NCI-H748 (cell line): ENCODE measurements around the gene BLTP1.

Experiments used
- DNase-seq: peaks from one replicate; lab custom pipeline; 2025; ENCODE audit not compliant: unreplicated experiment; lab: John Stamatoyannopoulos, UW

The BLTP1 gene

GRCh38 chr4:122151982-122152710 lies at the start of gene BLTP1:
Gene BLTP1 (plus strand): TSS chr4:122152331. CDS start chr4:122170648, 18,317 bp downstream.
- peak; percentile 88 for DNase-seq

GRCh38 chr4:122104184-122104583 lies 47.9 kb upstream of the BLTP1 start:
- no peak for DNase-seq

- DNase-seq = no peak
Observed at GRCh38 chr4:122107680-122108079, 44.5 kb upstream of the BLTP1 start.

- peak; percentile 52 for DNase-seq
Observed at GRCh38 chr4:122110304-122110703, 41.8 kb upstream of the BLTP1 start.

- no peak for DNase-seq
Observed at GRCh38 chr4:122117743-122118142, 34.4 kb upstream of the BLTP1 start.

- no peak for DNase-seq
Observed at GRCh38 chr4:122118243-122118642, 33.9 kb upstream of the BLTP1 start.

- DNase-seq = no peak
Observed at GRCh38 chr4:122119739-122120138, 32.4 kb upstream of the BLTP1 start.

GRCh38 chr4:122121593-122121992 lies 30.5 kb upstream of the BLTP1 start:
- no peak for DNase-seq

- DNase-seq = no peak
Observed at GRCh38 chr4:122122083-122122482, 30.0 kb upstream of the BLTP1 start.

- no peak for DNase-seq
Observed at GRCh38 chr4:122129061-122129460, 23.1 kb upstream of the BLTP1 start.

- no peak for DNase-seq
Observed at GRCh38 chr4:122131562-122132157, 20.5 kb upstream of the BLTP1 start.

- no peak for DNase-seq
Observed at GRCh38 chr4:122132891-122133290, 19.2 kb upstream of the BLTP1 start.

- DNase-seq = no peak
Observed at GRCh38 chr4:122139139-122139538, 13.0 kb upstream of the BLTP1 start.

GRCh38 chr4:122140834-122141233 lies 11.3 kb upstream of the BLTP1 start:
- no peak for DNase-seq

- DNase-seq = no peak
Observed at GRCh38 chr4:122142687-122143086, 9.4 kb upstream of the BLTP1 start.

GRCh38 chr4:122146652-122147051 lies 5.5 kb upstream of the BLTP1 start:
- DNase-seq = no peak

- DNase-seq = no peak
Observed at GRCh38 chr4:122150931-122151330, 1.2 kb upstream of the BLTP1 start.

- peak; percentile 74 for DNase-seq
Observed at GRCh38 chr4:122152711-122153226, 638 bp downstream of the BLTP1 start.

GRCh38 chr4:122156819-122157218 lies 4.7 kb downstream of the BLTP1 start:
- no peak for DNase-seq

- DNase-seq = peak; percentile 39
Observed at GRCh38 chr4:122163301-122163700, 11.2 kb downstream of the BLTP1 start.

GRCh38 chr4:122163767-122164166 lies 11.6 kb downstream of the BLTP1 start:
- DNase-seq = no peak

GRCh38 chr4:122167369-122167768 lies 15.2 kb downstream of the BLTP1 start:
- DNase-seq = no peak

GRCh38 chr4:122170775-122171174 lies 18.6 kb downstream of the BLTP1 start:
- DNase-seq = no peak
